Mucosa of descending colon (tissue), 3 donors: ENCODE data around the gene TANK. TPM values are rescaled to one million over a fixed set of nuclear protein-coding genes. Genes with fewer than 3 reads are reported as not detected.

Source experiments
- ATAC-seq: fragments of 200-7000 bp; cut with Tn5 transposase; one replicate; pipeline ENCODE4 v1.9.1; 2020; ENCODE audit warnings: mild to moderate bottlenecking, moderate library complexity
- DNase-seq, 3 donors: peaks; one replicate each; pipeline ENCODE4 v3.0.0-alpha.2; 2020
- H3K36me3 ChIP-seq: fragments of 200-600 bp; one replicate; pipeline ENCODE4 v1.8.0; 2021; ENCODE audit warnings: low read depth, mild to moderate bottlenecking
- H3K4me1 ChIP-seq: fragments of 200-600 bp; one replicate; pipeline ENCODE4 v1.8.0; 2021; ENCODE audit warnings: low read depth, mild to moderate bottlenecking
- H3K4me3 ChIP-seq: fragments of 200-600 bp; one replicate; pipeline ENCODE4 v1.8.0; 2021; ENCODE audit warnings: mild to moderate bottlenecking
- H3K9me3 ChIP-seq: fragments of 200-600 bp; one replicate; pipeline ENCODE4 v1.8.0; 2021; ENCODE audit warnings: mild to moderate bottlenecking
- CTCF ChIP-seq: fragments of 200-600 bp; IDR thresholded peaks from one replicate; pipeline ENCODE4 v1.8.0; 2022; ENCODE audit warnings: antibody characterized with exemption, mild to moderate bottlenecking
- intact Hi-C, 2 donors: fragments of 100-400 bp; cut with DNase I in 1 of 2; cut with micrococcal nuclease in 1 of 2; formaldehyde crosslinking; loops; one replicate each; pipeline versions ENCODE4 v1.11.0 to v1.11.1; 2022; cut with DNase I, micrococcal nuclease
- total RNA-seq, 3 donors: library from RNA; stranded (reverse); fragmentation: NEBNext Ultra II Directional in 2 of 3; extraction: Animal tissue kit (Norgen Biotek cat#: 25700) in 2 of 3; gene quantifications; one replicate each; pipeline versions ENCODE4 v1.2.1 to v1.2.4, GENCODE V29; 2021 to 2023
- donor health status: DM: no; HTN: no; CAD: no; lungs with moderate emphysema.
- donor health status: DM: no; HTN: no; CAD: no.
- donor health status: DM: no; HTN: yes; CAD: no.

The TANK gene
- total RNA-seq, 3 donors from 2014 or later, result 57.2 to 77.6 (median 57.2) TPM

- H3K9me3 ChIP-seq, result no peaks in the 10 kb centered on the region
- no peak for TF ChIP-seq CTCF
- H3K4me1 ChIP-seq, result no peaks in the 10 kb centered on the region
- intact Hi-C loops, result no loop called here
- no peaks in the 10 kb centered on the region for H3K36me3 ChIP-seq
- DNase-seq (no peak), ATAC-seq (no peak)
- H3K4me3 ChIP-seq, result no peak overlapping the region
Observed at GRCh38 chr2:161115605-161116380, 44.4 kb upstream of the TANK start.

GRCh38 chr2:161116509-161116908 is 43.7 kb upstream of the TANK start:
- intact Hi-C loops, result no loop called here
- Histone ChIP-seq H3K4me3 (no peak overlapping the region), H3K4me1 (no peaks in the 10 kb centered on the region), H3K36me3 (no peaks in the 10 kb centered on the region), H3K9me3 (no peaks in the 10 kb centered on the region)
- ATAC-seq, result no peak
- no peak for TF ChIP-seq CTCF
- no peak for DNase-seq

GRCh38 chr2:161117506-161117905 is 42.7 kb upstream of the TANK start:
- Histone ChIP-seq H3K4me3 (no peak overlapping the region), H3K36me3 (no peaks in the 10 kb centered on the region), H3K4me1 (no peaks in the 10 kb centered on the region), H3K9me3 (no peaks in the 10 kb centered on the region)
- no peak for DNase-seq
- no peak for ATAC-seq
- intact Hi-C loops, result no loop called here
- no peak for TF ChIP-seq CTCF

GRCh38 chr2:161118722-161119121 is 41.5 kb upstream of the TANK start:
- H3K36me3 ChIP-seq, result no peaks in the 10 kb centered on the region
- no peaks in the 10 kb centered on the region for H3K9me3 ChIP-seq
- no peak overlapping the region for H3K4me3 ChIP-seq
- intact Hi-C loops, result no loop called here
- no peak for ATAC-seq
- no peak for DNase-seq
- TF ChIP-seq CTCF, result no peak
- peaks cover 9% of the 10 kb centered on the region for H3K4me1 ChIP-seq

GRCh38 chr2:161119483-161119882 is 40.7 kb upstream of the TANK start:
- H3K4me3 ChIP-seq, result no peak overlapping the region
- intact Hi-C loops, result no loop called here
- H3K4me1 ChIP-seq, result peaks cover 16% of the 10 kb centered on the region
- no peaks in the 10 kb centered on the region for H3K9me3 ChIP-seq
- DNase-seq, result no peak
- no peak for TF ChIP-seq CTCF
- no peak for ATAC-seq
- H3K36me3 ChIP-seq, result no peaks in the 10 kb centered on the region

GRCh38 chr2:161120775-161121174 is 39.5 kb upstream of the TANK start:
- no peak for TF ChIP-seq CTCF
- H3K36me3 ChIP-seq, result no peaks in the 10 kb centered on the region
- DNase-seq, result no peak
- intact Hi-C loops, result no loop called here
- no peaks in the 10 kb centered on the region for H3K9me3 ChIP-seq
- no peak for ATAC-seq
- no peak overlapping the region for H3K4me3 ChIP-seq
- H3K4me1 ChIP-seq, result peaks cover 16% of the 10 kb centered on the region
